ENCODE measurements around the gene NXPH4. TPM values are rescaled to one million over a fixed set of nuclear protein-coding genes. Genes with fewer than 3 reads are reported as not detected.

NXPH4 gene
- 6.3 TPM for polyA plus RNA-seq (2012; ENCODE audit: insufficient read depth, insufficient read length)

- H3K4me3 ChIP-seq (ENCODE audit: low read length): peak within 1 kb of the TSS; percentile 48
- no peak for DNase-seq (ENCODE audit: low read depth, low spot score)
Measured at GRCh38 chr12:57216014-57216911, at the start of gene NXPH4. Gene NXPH4 (plus strand): TSS chr12:57216794. CDS start chr12:57216970, 176 bp downstream.

DNA sequence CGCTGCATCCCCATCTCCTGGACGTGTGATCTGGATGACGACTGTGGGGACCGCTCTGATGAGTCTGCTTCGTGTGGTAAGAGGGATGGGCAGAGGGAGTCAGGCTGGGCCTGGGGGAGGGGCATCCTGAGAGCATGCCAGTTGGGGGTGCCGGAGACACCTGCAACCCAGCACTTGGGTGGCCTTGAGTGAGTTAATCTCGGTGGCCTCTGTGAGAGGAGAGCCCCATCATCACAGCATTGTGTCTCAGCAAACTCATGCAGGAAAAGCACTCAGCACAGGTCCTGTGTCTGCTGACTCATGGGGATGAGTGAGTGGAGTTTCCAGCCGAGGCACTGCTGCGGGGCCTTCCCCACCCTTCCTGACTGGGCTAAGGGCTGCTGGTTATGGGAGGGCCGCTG lies 49.6 kb upstream of the NXPH4 start:
- H3K4me3 ChIP-seq (ENCODE audit: low read length): no peak overlapping the region
- DNase-seq (ENCODE audit: low read depth, low spot score): no peak

- no peak for DNase-seq (ENCODE audit: low read depth, low spot score)
- H3K4me3 ChIP-seq (ENCODE audit: low read length): no peak overlapping the region
Measured at GRCh38 chr12:57168058-57168457, 48.5 kb upstream of the NXPH4 start.

DNA sequence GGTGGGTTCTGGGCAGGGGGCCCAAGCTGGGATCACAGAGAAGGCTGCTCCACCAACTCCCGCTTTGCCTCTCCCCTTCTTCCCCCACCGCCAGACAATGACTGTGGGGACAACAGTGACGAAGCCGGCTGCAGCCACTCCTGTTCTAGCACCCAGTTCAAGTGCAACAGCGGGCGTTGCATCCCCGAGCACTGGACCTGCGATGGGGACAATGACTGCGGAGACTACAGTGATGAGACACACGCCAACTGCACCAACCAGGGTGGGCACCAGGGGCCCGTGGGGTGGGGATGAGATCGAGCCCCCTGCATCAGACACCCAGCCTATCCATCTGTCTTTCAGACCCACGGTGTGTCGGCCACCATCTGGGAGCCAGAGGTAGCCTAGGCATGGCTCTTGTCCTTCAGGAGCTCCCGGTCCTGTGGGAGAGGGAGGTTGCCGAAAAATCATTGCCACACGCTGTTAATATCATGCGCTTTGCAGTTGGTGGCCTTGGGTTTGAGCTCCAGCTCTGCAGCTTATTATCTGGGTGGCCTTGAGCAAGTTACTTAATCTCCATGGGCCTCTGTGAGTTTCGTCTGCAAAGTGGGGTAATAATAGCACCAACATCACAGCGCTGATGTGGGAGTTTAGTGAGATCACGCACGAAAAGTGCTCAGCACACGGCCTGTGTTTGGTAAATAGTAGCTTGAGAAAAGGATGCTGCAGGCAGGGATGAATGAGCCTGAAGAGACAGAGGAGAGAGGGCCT lies 47.4 kb upstream of the NXPH4 start:
- DNase-seq (ENCODE audit: low read depth, low spot score): no peak
- H3K4me3 ChIP-seq (ENCODE audit: low read length): no peak overlapping the region

GRCh38 chr12:57169969-57170368 lies 46.6 kb upstream of the NXPH4 start:
- DNase-seq (ENCODE audit: low read depth, low spot score): no peak
- H3K4me3 ChIP-seq (ENCODE audit: low read length): no peak overlapping the region

DNA sequence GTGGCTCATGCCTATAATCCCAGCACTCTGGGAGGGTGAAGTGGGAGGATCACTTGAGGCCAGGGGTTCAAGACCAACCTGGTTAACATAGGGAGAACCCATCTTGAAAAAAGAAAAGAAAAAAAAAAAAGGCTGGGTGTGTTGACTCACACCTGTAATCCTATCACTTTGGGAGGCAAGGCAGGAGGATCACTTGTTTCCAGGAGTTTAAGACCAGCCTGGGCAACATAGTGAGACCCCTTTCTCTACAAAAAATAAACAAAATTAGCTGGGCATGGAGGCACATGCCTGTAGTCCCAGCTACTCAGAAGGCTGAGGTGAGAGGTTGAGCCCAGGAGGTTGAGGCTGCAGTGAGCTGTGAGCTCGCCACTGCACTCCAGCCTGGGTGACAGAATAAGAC lies 46.2 kb upstream of the NXPH4 start:
- DNase-seq (ENCODE audit: low read depth, low spot score): no peak

GRCh38 chr12:57170927-57171326 lies 45.7 kb upstream of the NXPH4 start:
- DNase-seq (ENCODE audit: low read depth, low spot score): no peak
- H3K4me3 ChIP-seq (ENCODE audit: low read length): no peak overlapping the region

More for the DNA sequence above, 46.2 kb upstream of the NXPH4 start:
- no peak overlapping the region for H3K4me3 ChIP-seq (ENCODE audit: low read length)

DNA sequence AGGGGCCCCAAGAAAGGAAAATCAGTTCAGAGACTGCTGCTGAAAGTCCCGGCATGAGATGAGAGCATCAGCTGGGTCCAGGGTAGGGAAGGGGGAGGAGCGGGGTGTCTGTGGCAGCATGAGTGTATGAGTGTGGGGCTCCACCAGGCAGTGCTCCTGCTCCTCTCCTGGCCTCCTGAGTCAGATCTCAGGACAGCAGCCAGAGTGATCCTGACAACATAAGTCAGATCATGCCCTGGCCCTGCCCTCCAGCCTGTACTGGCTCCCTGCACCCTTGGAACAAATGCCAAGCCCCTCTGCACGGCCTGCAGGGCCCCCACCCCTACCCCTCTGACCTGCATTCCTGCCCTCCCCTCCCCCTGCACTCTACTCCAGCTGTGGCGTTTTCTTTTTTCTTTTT lies 44.9 kb upstream of the NXPH4 start:
- no peak for DNase-seq (ENCODE audit: low read depth, low spot score)
- no peak overlapping the region for H3K4me3 ChIP-seq (ENCODE audit: low read length)

DNA sequence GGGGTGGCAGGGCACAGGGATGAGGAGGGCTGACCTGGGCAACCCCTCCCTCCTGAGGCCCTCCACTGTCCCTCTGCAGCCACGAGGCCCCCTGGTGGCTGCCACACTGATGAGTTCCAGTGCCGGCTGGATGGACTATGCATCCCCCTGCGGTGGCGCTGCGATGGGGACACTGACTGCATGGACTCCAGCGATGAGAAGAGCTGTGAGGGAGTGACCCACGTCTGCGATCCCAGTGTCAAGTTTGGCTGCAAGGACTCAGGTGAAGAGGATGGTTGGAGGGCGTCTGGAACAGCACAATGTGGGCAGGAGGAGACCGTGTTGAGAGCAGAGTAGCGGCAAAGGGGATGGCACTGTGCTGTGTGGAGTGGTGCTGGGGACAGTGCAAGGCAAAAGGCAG lies 43.5 kb upstream of the NXPH4 start:
- no peak for DNase-seq (ENCODE audit: low read depth, low spot score)
- H3K4me3 ChIP-seq (ENCODE audit: low read length): no peak overlapping the region

GRCh38 chr12:57173683-57174082 lies 42.9 kb upstream of the NXPH4 start:
- H3K4me3 ChIP-seq (ENCODE audit: low read length): no peak overlapping the region
- DNase-seq (ENCODE audit: low read depth, low spot score): no peak

- no peak for DNase-seq (ENCODE audit: low read depth, low spot score)
- no peak overlapping the region for H3K4me3 ChIP-seq (ENCODE audit: low read length)
Measured at GRCh38 chr12:57175428-57176138, 41.0 kb upstream of the NXPH4 start.

- DNase-seq (ENCODE audit: low read depth, low spot score): no peak
- H3K4me3 ChIP-seq (ENCODE audit: low read length): no peak overlapping the region
Measured at GRCh38 chr12:57176139-57176477, 40.5 kb upstream of the NXPH4 start.

DNA sequence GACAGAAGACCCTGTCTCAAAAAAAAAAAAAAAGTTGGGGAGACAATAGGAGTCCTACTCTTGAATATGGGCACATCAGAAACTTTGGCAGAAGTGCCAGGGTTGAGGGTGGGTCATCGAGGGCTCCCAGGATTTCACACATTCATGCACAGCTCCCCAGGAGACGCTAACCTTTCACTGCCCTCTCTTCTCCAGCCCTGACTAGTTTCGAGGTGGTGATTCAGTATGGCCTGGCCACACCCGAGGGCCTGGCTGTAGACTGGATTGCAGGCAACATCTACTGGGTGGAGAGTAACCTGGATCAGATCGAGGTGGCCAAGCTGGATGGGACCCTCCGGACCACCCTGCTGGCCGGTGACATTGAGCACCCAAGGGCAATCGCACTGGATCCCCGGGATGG lies 39.7 kb upstream of the NXPH4 start:
- no peak for DNase-seq (ENCODE audit: low read depth, low spot score)

GRCh38 chr12:57177354-57177753 lies 39.2 kb upstream of the NXPH4 start:
- H3K4me3 ChIP-seq (ENCODE audit: low read length): no peak overlapping the region
- DNase-seq (ENCODE audit: low read depth, low spot score): no peak

More for the DNA sequence above, 39.7 kb upstream of the NXPH4 start:
- H3K4me3 ChIP-seq (ENCODE audit: low read length): no peak overlapping the region

DNA sequence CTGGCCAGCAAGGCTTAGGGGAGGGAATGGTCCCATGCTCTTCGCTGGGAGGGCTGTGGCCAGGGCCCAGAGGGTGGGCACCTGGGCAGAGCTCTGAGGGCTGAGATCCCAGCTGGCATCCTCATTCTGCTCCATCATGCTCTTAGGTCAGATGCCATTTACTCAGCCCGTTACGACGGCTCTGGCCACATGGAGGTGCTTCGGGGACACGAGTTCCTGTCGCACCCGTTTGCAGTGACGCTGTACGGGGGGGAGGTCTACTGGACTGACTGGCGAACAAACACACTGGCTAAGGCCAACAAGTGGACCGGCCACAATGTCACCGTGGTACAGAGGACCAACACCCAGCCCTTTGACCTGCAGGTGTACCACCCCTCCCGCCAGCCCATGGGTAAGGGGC lies 38.4 kb upstream of the NXPH4 start:
- H3K4me3 ChIP-seq (ENCODE audit: low read length): no peak overlapping the region
- no peak for DNase-seq (ENCODE audit: low read depth, low spot score)

DNA sequence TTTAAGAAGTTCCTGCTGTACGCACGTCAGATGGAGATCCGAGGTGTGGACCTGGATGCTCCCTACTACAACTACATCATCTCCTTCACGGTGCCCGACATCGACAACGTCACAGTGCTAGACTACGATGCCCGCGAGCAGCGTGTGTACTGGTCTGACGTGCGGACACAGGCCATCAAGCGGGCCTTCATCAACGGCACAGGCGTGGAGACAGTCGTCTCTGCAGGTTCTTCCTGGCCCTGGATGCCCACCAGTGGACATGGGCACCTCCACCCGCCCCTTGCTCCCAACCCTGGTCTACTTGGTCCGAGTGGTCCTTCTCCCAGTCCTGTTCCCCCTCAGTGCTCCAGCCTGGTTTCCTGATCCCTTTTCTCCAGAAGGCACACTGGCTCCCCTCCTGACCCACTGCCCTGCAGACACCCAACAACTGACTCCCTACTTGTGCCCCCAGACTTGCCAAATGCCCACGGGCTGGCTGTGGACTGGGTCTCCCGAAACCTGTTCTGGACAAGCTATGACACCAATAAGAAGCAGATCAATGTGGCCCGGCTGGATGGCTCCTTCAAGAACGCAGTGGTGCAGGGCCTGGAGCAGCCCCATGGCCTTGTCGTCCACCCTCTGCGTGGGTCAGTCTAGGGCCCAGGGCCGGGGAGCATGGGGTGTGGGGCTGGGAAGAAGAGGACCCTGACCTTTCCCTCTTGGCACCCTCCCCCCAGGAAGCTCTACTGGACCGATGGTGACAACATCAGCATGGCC lies 37.1 kb upstream of the NXPH4 start:
- H3K4me3 ChIP-seq (ENCODE audit: low read length): no peak overlapping the region
- no peak for DNase-seq (ENCODE audit: low read depth, low spot score)

- no peak overlapping the region for H3K4me3 ChIP-seq (ENCODE audit: low read length)
Measured at GRCh38 chr12:57180321-57180989, 36.1 kb upstream of the NXPH4 start.

DNA sequence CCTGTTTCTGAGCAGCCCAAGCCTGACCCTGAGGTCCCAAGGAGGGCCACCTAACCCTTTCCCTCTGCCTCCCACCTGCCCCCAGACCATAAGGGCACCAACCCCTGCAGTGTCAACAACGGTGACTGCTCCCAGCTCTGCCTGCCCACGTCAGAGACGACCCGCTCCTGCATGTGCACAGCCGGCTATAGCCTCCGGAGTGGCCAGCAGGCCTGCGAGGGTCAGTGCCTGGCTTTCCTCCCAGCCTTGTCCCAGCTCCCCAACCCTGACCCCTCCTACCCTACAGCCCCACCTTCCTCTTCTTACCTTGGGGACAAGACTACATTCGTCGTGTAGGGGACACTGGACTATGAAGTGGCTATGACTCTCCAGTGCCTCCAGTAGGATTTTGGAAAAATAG lies 35.5 kb upstream of the NXPH4 start:
- no peak for DNase-seq (ENCODE audit: low read depth, low spot score)
- no peak overlapping the region for H3K4me3 ChIP-seq (ENCODE audit: low read length)

More at GRCh38 chr12:57180321-57180989, 36.1 kb upstream of the NXPH4 start:
- DNase-seq (ENCODE audit: low read depth, low spot score): no peak
